HG03432 (cell line): ENCODE measurements around the gene DCP2.

ENCODE experiments used
- ATAC-seq: cut with Tn5 transposase; IDR thresholded peaks from one replicate; pipeline ENCODE4 v1.9.1; 2021; ENCODE audit warnings: mild to moderate bottlenecking, moderate library complexity; ENCODE audit not compliant: unreplicated experiment

Gene DCP2

DNA sequence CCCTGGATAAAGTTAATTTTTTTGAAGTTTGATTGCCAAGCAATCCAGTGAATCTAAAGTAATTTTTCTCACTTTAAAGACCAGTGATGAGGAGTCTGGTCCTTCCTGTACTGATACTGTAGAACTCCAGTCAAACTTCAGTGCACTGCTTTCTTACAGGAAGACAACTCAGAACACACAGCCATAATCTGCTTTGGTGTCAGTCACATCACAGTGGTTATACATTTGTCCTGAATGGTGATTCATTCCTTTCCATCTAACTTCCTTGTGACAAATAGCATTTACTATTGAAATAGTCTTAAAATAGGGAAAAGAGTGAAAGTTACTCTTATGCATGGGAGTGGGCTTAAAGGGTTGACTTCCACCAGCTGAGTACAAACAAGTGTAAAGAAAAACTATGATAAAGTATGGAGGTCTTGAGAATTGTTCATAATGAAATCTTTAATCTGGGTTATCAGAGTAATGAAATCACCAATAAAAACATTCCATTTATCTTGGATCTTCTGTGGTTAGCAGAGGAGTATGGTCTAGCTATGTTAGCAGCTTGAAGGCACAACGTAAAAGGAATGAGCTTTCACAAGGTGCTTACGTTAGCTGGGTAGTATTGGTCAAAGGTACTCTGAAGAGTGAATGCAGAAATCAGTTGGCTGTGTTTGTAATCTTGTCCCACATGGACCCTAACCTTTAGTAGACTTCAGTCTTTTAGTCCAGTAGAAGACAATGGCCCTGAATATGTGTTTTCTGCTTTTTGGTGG is 41.5 kb downstream of the DCP2 start:
- ATAC-seq: no peak

DNA sequence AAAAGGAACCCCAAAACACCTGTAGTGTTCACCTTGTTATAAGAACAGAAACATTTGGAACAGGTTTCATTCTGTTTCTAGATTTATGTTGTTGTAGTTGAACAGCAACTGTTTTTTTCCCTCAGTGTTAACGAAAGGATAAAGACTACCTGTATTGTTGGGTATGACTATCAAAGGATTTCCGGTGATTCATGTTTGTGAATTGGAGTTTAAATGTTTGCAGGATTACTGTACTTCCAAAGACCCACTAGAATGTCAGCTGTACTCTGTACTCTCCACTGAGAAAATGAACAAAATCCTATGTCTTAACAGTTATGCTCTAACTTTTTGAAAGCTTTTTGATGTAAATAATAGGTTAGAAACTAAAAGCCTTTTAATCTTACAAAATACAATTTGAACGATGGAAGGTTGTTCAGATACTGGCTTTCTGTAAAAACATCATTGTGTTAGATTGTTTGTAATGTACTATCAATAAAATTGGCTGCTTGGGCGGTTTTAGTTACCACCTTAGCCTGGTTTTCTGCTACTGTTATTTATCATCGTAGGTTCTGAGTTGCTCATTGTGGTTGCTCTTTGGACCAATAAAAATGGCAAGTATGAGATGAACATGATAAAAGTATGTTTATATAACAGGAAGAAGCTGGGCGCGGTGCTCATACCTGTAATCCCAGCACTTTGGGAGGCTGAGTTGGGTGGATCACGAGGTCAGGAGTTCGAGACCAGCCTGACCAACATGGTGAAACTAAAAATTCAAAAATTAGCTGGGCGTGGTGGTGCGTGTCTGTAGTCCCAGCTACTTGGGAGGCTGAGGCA is 44.1 kb downstream of the DCP2 start:
- ATAC-seq: no peak

DNA sequence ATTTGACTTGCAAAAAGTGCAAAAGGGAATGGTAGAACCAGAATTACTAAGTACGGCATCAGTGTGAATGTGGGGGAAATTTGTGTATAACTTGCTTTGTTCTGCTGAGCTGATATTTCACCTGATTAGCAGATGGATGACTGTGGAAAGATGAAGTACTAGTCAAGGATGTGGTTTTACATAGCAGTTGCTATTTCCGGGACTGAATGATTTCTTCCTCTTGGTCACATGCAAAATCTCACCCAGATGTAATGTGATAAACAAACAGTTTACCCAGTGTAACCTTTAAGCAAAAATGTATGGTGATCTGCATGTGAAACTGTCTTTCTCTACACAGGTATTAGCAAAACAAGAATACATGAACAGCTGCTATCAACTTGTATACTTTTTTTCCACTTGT is 46.1 kb downstream of the DCP2 start:
- ATAC-seq: peak; percentile 76

DNA sequence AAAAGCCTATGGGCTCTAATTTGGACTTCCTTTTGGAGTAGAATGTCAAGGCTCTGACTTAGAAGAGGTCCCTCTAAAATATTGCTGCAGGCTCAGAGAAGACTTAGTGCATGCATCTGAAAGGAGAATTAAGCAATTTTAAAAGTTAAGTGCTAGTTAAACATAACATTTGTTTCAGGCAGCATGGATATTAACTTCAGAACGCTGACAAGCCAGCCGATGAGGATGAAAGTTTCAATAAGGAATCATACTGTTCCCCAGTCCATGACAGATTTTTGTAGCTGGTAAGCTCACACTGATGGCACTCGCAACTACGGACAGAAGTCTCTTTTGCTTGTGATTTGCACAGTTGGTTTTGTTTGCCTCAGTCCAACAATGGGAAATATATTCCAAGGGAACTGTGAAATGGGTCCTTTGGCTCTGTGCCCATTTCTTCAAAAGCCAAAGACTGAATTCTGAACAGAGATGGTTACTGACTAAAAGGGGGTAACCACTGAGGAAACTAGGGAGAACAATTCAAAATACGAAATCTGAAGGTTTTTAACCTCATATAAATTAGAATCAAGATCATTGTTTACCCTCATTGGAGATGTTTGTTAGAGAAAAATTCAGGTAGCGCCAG is 47.6 kb downstream of the DCP2 start:
- no peak for ATAC-seq

DNA sequence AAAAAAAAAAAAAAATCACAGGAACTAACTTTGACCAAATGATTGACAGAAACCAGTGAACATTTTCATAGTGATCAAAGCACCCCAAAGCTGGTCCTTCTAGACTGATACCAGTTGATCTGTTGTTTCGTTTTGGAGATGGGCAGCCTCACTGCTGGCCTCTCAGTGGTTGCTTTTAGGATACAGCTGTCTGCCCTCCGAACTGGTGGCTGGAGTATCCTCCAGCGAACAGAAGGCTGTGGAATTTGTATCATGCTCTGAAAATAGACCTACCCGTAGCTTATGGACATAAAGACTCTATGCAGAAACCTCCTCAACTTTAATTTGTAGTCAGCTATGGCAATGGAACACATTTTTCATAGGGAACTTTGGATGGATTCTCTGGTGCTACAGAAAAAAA is 49.0 kb downstream of the DCP2 start:
- no peak for ATAC-seq

DNA sequence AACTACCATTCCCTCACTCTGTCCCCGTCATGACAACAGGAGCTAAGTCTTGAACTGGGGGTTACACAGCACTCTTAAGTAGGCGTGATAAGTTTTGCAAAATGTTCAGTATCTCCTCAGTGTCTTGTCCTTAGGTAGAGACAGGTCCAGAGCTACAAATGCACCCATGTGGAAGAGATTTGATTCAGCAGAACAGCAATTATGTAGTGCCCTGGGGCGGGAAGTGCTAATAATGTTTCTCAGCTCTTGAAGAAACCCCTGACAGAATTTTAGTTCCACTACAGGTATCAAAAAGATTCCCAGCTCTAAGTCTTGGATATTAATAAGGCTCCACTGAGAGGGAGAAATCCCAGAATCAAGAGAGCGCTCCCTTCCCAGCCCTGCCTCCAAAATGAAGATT is 49.6 kb downstream of the DCP2 start:
- ATAC-seq: no peak

DNA sequence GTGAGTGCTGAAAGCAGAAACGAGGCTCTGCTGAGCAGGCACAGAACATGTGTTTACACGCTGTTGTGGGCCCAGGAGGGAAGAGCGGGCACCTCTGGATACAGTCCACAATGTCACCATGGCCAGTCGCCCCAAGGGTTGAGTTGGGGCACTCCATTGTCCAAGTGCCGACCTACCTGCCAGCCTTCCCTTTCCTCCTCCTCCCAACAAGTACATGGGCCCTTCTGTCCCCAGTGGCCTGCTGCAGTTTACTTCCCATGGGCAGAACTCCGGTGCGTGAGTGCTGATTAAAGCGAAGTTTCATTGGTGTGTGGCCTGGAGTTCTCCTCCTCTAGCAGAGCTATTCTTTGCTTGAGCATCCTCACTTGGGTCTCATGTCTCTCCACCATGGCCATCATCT is 50.4 kb downstream of the DCP2 start:
- ATAC-seq: no peak

DNA sequence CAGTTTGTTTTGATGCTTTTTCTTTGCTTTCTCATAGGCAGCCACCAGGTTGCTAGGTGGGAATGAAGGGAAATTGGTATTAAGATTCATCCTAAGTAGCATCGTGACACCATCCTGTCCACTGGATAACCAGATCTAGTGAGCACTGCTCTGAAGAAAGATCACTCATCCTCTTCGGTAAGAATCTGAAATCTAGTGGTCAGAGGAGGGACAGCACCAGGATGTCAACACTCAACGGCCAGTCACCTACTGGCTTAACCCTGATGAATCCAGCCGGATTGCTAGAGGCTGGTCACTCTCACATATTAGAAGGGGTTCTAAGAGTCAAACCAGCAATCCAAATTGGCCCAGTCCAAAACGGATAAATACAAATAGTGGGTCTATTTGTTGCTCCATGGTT is 50.8 kb downstream of the DCP2 start:
- no peak for ATAC-seq

DNA sequence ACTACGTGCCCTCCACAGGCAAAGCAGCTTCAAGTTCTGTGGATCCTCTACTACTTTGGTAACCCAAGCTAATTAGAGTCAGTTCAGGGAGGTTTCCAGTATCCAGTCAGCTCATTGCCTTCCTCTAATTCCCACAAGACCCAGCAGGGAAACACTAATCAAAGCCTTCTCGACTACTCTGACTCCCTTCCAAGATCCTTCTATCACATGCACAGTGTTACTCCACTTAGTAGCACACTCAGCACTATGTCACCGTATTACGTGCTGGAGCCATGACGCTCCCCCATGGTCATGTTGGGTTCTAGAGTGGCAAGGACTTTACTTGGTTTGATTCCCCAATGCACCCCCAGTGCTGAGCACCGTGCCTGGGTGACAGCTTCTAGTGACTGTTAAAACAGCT is 53.0 kb downstream of the DCP2 start:
- no peak for ATAC-seq

DNA sequence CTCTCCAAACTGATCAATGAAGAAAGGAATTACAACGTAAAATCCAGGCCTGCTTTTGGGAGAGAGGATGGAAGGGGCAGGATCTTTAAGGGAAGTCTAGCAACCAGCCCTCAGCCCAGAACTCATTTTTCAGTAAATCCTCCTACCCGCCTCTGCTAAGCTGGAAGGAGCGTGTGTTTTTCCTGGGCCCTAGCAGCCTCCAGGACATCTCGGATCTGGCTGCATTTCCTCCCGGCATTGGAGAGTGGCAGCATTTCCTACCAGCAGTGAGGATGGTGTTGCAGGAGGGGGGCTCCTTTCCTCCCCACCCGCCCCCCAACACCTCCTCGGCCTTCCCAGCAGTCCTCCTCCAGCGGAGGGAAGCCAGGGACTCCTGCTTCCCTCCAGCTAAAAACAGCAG is 54.5 kb downstream of the DCP2 start:
- ATAC-seq: no peak

DNA sequence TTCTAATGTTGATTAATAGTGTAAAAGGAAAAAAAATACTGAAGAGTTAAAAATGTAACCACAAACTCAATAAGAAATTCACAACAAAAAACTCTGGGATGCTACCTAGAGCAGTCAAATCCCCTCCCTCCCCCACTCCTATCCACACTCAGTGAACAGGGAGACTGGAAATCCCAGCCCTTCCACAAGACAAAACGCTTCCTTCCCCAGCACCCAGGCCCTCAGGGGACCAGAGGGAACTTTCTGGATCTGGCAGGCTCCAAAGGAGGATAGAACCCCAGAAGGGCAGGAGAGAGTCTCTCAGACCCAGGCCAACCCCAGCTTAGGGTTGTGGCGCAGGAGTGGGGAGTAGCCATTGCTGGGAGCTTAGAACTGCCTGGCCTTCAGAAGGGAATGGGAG is 55.0 kb downstream of the DCP2 start:
- no peak for ATAC-seq

DNA sequence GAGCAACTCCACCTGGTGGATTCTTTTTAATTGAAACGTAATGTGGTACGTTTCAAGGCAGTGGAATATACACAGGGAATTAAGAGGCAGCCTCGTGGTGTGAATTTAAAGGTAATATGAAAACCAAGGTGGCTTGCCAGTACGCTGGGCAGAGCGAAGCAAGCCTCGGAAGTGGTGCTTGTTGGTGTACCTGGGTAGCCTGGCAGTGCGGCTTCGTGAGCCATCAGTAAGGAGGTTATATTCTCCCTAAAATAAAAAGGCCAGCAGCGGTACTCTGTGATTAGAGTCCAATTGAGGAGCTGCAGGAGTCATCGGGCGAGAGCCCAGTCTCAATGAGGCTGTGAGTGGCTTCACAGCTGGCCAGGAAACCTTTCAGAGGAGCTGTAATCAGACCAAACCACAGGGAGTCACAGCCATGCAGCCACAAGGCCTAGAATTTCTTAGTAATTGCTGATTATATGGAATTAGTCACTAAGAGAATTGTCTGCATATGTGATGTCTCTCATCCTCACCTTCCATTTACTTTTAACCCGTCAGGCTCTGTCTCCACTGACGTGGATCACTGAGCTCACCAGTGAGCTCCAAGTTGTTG is 57.7 kb downstream of the DCP2 start:
- no peak for ATAC-seq

DNA sequence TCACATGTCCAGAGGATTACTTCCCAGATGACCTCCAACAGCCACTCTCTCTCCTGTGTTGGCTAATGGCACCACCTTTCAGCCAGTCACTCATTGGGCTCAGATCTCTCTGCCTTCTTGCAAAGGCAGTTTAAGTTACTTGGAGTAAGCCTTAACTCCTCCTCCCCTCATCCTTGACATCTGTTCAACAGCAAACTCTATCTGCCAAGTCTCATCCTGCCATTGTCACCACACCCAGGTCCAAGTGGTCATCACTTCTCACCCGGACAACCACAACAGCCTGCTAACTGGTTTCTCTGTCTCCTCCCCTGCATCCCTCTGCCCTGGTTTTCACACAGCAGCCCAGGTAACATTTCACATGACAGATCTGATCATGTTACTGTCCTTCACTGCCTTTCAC is 58.5 kb downstream of the DCP2 start:
- no peak for ATAC-seq

DNA sequence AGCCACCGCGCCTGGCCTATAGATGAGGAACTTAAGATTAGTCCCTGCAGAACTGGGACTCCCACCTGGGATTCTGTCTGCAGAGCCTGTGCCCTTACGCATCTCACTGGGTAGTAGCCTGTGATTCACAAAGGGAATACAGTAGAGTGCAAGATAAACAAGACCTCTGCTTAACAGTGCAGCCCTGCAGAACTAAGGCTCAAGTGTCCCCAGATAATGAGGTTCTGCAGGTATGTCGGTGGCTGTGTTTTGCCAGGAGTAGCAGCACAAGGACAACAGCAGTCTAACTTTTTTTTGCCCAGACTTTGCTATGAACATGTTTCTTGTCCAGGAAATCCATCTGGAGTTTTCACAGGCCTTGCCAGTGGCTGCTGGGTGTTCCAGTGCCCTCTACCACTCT is 59.7 kb downstream of the DCP2 start:
- no peak for ATAC-seq

DNA sequence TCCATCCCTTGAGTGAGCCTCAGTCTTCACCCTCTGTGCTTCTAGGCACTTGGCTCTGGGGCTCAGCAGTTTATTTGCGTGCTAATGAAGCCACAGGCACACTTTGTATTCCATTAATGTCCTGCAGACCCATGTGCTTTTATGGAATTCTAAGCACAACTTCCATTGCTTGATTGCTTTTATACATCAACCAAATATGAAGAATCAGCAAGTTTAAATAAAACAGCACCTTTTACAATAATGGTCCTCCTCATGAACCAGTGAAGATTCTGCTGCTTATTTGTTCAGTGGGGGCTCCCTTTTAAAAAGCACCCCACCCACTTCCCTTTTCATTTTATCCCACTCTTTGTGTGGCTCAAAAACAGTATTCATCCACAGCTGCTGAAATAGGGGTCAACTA is 60.2 kb downstream of the DCP2 start:
- ATAC-seq: no peak

DNA sequence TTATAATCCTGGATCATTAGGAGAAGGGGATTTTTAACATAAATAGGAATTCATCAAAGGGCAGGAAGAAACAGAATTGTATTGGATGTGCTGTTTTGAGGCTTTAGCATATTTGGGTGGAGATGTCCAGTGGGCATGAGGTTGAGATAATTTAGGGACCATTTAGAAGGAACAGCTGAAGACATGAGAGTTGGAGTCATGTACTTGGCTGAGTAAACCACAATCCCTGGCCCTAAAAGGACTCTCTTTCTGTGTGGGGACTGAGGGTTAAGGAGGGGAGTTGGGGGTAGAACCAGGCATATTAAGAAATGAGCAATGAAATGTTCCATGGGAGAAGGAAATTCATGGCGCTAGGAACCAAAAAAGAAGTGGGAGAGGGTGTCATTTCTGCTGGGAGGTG is 61.5 kb downstream of the DCP2 start:
- no peak for ATAC-seq

DNA sequence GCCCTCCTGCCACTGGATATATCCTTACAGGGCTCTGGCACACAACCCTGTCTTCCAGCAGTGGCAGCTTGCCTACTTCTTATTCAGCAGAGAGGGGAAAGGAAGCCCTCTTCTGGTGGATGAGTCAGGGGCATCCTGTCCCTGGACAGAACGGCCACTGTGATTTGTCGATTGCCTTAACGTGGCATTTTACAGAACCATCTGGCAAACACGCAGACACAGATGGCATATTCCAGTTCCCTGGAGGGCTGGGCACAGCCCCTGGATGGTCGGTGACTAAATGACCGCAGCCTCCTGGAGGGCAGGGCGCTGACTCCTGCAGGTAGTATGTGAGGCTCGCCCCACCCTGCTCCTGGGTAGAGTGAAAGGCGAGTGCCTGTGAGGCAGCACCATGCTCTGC is 62.1 kb downstream of the DCP2 start:
- ATAC-seq: no peak

DNA sequence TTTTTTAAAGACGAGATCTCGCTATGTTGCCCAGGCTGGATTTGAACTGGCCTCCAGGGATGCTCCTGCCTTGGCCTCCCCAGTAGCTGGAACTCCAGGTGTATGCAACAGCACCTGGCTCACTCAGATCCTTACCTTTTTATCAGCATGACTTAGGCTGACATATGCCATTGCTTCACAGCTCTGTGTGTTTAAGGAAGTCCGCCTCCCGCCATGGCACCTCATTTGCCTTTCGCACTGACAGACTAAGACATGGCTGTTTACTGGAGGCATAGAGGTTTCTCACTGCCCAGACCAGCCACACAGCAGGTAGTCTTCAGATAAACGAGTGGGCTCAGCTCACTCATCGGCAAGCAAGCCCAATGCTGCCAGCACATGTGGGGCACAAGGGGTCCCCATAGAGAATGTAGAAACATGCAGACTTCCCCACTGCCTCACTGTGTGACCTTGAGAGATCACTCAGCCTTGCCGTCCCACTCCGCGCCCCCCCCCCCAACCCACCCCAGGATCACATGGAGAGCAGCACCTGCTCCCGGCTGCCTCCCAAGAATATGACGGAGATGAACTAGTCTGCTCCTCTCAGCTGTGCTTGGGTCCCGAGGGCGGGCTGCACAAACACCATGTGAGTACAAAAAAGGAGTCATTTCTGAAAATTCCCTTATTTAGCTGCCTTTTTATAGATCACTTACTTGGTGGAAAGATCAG is 62.8 kb downstream of the DCP2 start:
- no peak for ATAC-seq

DNA sequence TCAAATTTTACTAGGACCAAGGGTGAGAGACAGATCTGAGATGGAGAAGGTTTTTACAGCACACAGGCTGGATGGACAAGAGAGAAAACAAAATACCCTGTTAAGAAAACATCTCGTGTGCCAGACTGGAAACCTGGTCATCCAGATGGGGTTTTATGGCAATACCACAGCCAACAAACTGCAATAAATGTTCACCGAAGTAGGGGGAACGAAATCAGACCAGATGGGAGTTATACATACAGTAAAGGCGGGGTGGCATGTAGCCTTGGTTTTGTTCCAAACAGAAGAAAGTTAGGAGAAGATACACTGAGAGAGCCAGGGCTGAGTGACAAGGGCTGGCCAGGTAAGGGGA is 63.3 kb downstream of the DCP2 start:
- ATAC-seq: no peak

DNA sequence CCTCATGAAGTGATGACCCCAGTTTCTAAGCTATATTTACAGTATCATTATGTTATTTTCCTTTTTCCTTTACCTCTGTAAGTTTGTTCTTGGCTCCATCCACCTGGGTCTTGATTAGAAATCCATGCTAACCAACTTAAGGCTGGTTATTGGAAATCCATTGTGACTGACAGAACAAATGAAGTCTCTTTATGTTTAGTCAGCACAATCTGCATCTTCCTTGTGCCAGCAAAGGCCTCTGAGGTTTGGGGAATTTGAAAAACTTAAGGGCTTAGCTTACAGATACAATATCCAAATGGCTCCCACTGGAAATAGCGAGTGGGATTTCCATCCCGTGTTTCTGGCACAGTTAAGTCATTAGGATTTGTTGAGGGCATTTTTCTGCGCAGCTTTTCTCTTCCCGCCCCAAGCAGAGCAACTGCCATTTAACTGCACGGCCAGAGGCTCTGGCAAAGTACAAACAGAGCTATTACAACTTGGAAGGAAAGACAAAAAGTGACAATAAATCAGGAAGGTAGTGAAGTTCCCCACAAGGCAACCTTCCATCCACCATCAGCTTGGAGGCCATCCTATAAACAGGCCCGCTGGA is 64.2 kb downstream of the DCP2 start:
- ATAC-seq: no peak
